ENCODE data around the gene DRC3.
"Not testable (repeated sequence)": the region's sequence is repeated elsewhere in the genome, so short reads cannot be mapped to it uniquely, and the experiment has no call there.

Gene DRC3

GRCh38 chr17:17972126-17972951 lies at the start of gene DRC3, which contains the start of gene TOM1L2:
TSS of gene DRC3 (plus strand) at chr17:17972862. CDS start at chr17:17977599, 4,737 bp downstream.
TSS of gene TOM1L2 (minus strand) at chr17:17972400. CDS start at chr17:17972313, 87 bp downstream.
- peak; percentile 92 to 98 for DNase-seq

GRCh38 chr17:17924131-17924856 lies 48.4 kb upstream of the DRC3 start:
- no peak for DNase-seq

DNA sequence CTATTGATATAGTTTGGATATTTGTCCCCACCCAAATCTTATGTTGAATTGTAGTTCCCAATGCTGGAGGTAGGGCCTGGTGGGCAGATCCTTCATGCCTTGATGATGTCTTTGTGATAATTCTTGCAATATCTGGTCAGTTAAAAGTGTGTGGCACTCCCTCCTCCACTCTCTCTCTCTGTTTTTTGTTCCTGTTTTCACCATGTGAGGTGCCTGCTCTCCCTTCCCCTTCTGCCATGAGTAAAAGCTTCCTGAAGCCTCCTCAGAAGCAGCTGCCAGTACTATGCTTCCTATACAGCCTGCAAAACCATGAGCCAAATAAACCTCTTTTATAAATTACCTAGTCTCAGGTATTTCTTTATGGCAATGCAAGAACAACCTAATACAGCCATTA lies 47.8 kb upstream of the DRC3 start:
- no peak for DNase-seq

- DNase-seq: no peak
Measured at GRCh38 chr17:17926036-17926435, 46.6 kb upstream of the DRC3 start.

DNA sequence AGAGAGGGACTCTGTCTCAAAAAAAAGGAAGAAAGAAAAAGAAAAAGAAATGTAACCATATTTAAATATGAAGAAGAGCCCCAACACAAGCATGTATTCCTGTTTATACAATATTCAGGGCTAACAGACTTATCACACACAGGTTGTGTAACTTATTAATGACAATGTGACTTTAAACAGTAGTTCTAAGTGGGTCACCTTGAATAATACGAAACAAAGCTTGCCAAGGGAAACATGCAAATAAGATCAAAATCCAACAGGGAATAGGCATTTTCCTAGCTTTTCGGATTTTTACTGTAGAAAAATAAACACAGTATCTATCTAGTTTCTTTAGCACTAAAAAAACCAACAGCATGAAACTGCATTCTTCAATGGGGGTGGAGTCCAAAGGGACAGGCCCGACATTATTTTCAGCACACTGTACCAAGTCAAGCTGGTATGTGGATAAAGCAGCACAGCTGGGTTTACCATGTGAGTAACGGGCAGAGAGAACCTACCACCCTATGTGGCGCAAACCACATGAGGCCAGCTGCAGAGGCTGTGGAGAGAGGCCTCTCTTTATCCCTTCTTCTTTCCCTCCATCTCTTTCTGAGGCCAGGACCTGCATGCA lies 45.7 kb upstream of the DRC3 start:
- DNase-seq: no peak

GRCh38 chr17:17928398-17929287 lies 44.0 kb upstream of the DRC3 start:
- no peak for DNase-seq

- no peak for DNase-seq
Measured at GRCh38 chr17:17929655-17930380, 42.8 kb upstream of the DRC3 start.

DNA sequence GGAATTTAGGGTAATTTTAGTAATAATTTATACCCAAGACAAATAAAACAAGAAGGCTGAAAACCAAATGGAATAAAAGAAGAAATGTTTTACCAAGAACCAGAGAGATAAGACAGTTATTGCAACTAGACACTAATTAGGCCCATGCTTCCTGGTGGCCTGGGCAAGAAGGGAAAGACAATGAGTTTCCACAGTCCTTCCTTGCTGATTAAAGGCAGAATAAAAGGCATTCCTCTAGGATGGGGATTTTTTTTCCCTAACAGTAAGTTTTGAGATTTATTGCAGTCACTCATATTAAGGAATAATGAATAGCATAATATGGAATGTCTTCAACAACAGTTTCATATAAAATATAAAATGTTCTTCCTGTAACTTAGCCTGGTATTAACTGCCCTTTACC lies 42.0 kb upstream of the DRC3 start:
- no peak for DNase-seq

GRCh38 chr17:17931159-17931558 lies 41.5 kb upstream of the DRC3 start:
- DNase-seq: no peak

DNA sequence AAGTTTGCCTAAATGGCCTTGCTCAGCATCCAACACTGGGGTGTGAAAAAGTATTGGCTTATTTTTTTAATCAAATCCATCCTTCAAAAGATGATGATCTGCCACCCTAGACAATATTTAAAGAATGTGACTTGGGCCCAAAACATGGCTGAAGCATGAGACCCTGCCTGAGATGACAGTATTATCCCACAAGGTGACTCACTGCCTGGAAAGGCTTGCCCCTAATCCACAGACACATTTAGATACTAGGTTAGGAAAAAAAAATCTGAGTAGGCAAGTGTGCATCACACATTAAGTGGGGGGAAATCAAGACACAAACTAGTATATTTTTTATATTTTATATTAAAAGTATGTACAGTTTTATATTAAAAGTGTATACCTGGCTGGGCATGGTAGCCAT lies 38.9 kb upstream of the DRC3 start:
- no peak for DNase-seq

DNA sequence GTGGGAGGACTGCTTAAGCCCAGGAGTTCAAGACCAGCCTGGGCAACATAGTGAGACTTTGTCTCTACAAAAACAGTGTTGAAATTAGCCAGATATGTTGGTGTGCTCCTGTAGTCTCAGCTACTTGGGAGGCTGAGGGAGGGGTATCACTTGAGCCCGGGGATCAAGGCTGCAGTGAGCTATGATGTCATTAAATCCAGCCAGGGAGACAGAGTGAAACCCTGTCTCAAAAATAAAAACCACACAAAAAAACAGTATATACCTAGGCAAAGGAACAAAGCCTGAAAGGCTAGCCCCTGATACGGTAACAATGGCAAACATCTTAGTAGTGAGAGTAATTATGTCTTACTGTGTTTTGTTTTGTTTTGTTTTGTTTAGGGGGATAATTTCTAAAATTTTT lies 38.4 kb upstream of the DRC3 start:
- no peak for DNase-seq

- no peak for DNase-seq
Measured at GRCh38 chr17:17934806-17935205, 37.9 kb upstream of the DRC3 start.

GRCh38 chr17:17935321-17936271 lies 37.1 kb upstream of the DRC3 start:
- DNase-seq: peak; percentile 20 to 36

GRCh38 chr17:17937201-17937853 lies 35.3 kb upstream of the DRC3 start:
- DNase-seq: no peak

DNA sequence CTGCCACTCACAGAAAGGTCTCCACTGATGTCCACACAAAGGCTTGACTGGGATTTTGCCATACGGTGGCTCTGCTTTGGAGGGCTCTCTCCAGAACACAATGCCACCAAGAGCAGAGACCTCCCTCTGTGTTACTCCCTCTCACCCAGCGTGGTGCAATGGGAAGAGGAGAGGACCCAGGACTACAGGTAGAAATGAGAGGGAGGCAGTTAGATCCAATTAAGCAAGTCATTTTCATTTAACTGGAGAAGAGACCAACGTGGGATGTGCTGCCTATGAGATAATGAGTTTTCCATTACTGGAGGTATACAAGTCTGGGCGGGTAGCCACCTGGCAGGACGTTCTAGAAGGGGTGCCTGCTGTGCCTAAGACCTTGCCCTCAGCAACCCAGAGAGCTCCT lies 34.7 kb upstream of the DRC3 start:
- DNase-seq: no peak

DNA sequence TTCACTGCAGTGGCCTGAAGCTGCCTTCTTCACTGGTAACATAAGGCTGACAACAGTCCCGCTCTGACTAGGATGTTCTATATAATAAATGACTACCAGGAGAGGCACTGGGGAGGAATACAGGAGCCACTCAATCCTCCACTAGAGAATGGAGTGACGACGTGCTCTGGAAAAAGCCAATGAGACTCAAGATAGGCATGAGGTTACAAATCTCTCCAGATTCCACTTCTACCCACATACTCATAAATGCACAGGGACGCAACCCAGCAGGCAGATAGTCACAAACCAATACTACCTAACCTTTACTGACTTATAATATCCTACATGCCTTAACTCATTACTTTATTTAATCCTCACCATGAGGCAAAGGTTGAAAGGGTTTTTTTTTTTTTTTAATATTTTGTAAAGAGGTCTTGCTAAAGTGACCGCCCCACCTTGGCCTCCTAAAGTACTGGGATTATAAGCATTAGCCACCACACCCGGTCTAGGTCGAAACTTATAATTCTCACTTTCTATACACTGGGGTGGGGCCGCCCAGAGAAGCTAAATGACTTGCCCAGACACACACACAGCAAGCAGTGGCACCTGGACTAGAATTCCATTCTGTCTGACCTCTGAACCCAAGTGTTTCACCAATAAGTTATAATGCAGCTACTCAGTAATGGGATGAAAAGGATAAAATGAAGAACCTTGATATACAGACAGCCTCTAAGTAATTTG lies 34.1 kb upstream of the DRC3 start:
- DNase-seq: no peak

- DNase-seq: not testable (repeated sequence)
Measured at GRCh38 chr17:17939941-17940340, 32.7 kb upstream of the DRC3 start.

DNA sequence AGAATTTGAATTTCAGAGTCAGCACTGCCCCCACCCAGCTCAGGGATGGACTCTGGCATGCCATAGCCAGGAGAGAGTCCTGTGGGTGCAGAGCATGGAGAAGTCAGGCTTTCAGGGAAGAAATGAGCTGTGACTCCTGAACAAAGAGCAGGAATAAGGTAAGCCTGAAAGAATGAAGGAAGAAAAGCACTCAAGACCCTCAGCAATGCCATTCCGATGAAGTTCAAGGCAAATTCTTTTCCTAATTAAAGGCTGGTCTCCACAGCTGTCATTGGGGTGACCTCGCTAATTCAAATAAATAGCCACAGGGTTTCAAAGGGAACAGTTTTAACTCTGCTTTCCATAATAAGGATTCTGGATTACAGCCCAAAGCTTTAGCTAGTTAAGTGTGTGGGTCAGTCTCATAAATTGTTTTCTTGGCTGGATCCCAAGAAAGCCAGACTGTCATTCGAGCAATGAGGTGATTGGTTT lies 32.2 kb upstream of the DRC3 start:
- no peak for DNase-seq

DNA sequence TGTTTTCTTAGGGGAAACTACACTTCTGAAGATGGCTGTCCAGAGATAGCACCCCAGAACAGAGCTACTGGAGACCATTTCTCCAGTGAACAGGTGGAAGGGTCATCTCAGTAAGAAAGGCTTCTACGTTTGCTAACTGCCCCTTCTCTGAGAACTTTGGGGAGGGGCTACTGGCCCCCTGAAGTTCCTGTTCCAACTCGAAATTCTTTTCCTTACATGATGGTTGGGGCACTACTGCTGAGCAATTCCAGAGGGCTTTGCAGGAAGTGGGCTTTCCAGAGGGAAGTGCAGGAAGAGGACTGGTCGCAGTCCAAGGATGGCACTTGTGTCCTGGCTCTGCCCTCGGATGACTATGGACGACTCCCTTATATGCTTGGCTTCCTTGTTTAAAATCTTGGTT lies 31.6 kb upstream of the DRC3 start:
- DNase-seq: no peak

All from AML-193 (cell line).